Motor neuron (in vitro differentiated cells): ENCODE results near the gene TIMELESS. TPM values are rescaled to one million over a fixed set of nuclear protein-coding genes. Genes with fewer than 3 reads are reported as not detected.

Experiments used
- ATAC-seq, 8 experiments: fragments of 200-7000 bp; cut with Tn5 transposase; replicated peaks in 6 of 8; 2 replicates each; pipeline ENCODE4 v1.8.0; 2021; ENCODE audit warnings: mild to moderate bottlenecking in 8 of 8, moderate library complexity in 8 of 8
- H3K27ac ChIP-seq, 2 donors: fragments of 250-450 bp; sonication (Bioruptor Pico); 2 replicates each; pipeline ENCODE4 v1.9.0; 2021; ENCODE audit warnings: antibody characterized with exemption in 2 of 2, mild to moderate bottlenecking in 2 of 2, moderate library complexity in 1 of 2
- H3K4me1 ChIP-seq, 2 donors: fragments of 250-450 bp; sonication (Bioruptor Pico); replicated peaks in 1 of 2; 2 replicates each; pipeline ENCODE4 v1.6.1; 2021; ENCODE audit warnings: antibody characterized with exemption in 2 of 2, mild to moderate bottlenecking in 2 of 2, moderate library complexity in 1 of 2
- H3K4me3 ChIP-seq, 5 donors: fragments of 250-450 bp; sonication (Bioruptor Pico); 2 replicates each; pipeline ENCODE4 v1.9.0; 2021; ENCODE audit warnings: antibody characterized with exemption in 5 of 5, mild to moderate bottlenecking in 5 of 5, moderate library complexity in 4 of 5
- WGBS, 10 experiments: fragments of 450-650 bp; shearing (Covaris generic); methylation state at CpG; one replicate each; pipeline ENCODE4 v1.0.0; 2022; 5-methylcytosine and 5-hydroxymethylcytosine counted together
- in situ Hi-C, 9 experiments: fragments of 400-800 bp; cut with MboI; loops; one replicate each; pipeline ENCODE4 v1.15.0; 2021; ENCODE audit warnings: low sequenced_read_pairs in 9 of 9, low pct_unique_long_range_greater_than_20kb in 2 of 9; ENCODE audit not compliant: unreplicated experiment in 9 of 9
- total RNA-seq, 8 experiments: library from RNA; unstranded; fragments of 300-600 nt; gene quantifications; 2 replicates each; pipeline versions ENCODE4 v1.2.3 to v1.2.4, GENCODE V29; 2022

Gene TIMELESS
- total RNA-seq, 8 experiments from 2014 or later: 3.4 to 62.8 (median 19.2) TPM

DNA sequence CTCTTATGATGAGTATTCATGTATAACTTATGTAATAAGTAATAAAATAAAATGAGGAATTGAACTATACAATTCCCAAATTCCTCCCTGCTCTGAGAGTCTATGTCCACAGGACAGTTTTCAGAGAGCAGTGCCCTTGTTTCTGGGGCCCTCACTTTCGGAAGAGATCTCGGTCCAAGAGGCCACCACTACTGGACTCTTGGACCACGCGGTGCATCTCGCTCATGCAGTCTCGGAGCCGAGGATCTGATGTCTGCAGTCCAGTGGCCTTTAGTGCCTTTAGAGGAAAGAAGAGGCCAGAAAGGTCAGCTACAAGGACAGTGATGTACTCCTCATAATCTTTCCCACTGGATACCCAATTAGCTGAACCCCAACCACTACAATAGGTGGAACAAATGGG, 30.4 kb upstream of the TIMELESS start:
- no peaks in the 10 kb centered on the region for H3K4me1 ChIP-seq
- no peak overlapping the region for H3K4me3 ChIP-seq
- in situ Hi-C loops: no loop called here
- ATAC-seq: no peak
- 60 to 100% (median 100%) methylated on average over 3 to 6 of the region's 7 CpGs; no CpG with 5 or more reads in 4 of the 10 experiments for WGBS, 10 experiments
- H3K27ac ChIP-seq: no peak overlapping the region

DNA sequence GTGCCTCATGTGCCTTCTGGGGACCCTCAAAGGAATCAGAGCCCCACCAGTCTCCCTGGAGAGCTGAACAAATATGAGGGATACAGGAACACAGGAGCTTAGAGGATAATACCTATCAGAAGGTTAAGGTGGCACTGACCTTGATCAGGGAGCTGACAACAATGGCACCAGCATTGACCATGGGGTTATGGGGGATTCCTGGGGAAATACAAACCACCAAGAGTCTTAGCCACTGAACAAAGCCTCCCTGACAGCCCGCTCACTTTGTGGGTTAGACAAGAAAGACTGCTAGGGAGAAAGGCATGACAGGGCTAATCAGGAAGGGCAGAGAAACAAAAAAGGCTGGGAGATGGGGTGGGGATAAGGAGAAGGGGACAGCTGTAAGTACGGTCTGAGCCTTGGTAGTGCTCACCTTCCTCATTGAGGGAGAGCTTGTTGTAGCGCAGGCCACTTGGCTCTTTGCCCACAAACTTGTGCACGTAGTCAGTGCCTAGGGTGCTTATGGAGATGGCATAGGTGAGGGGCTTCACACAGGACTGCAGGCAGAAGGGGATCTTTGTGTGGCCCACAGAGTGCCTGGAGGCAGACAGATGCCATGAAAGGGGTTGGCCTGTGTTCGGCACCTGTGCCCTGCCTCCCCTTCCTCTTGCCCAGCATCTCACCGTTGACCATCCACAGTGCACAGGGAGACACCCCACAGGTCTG, 28.4 kb upstream of the TIMELESS start:
- peak in 1 of 8 experiments; percentile 9 for ATAC-seq
- WGBS, 10 experiments: 82 to 100% (median 85%) methylated on average over 1 to 6 of the region's 6 CpGs; no CpG with 5 or more reads in 2 of the 10 experiments
- H3K4me3 ChIP-seq: no peak overlapping the region
- in situ Hi-C loops: no loop called here
- H3K4me1 ChIP-seq: no peaks in the 10 kb centered on the region
- H3K27ac ChIP-seq: no peak overlapping the region

DNA sequence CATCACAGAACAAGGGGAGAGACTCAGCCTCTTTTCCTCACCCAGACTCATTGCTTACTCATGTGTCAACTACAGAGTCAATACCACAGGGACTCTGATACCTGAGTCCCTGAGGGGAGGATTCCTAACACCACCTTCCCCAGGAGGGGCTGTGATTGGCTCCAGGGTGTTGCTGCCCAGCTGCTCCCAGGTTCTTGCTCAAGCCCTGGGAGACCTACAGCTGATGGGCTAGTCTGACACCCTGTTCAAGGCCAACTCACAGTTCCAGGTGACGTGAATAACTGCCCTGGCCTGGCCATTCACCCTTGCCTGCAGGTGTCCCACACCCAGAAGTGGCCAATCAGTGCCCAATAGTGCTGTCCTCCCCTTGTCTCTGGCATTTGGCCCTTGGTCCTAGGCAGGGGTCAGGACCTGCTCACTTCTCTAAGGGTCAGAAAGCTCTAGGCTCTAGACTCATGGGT, 27.8 kb upstream of the TIMELESS start:
- Histone ChIP-seq H3K27ac (no peak overlapping the region), H3K4me3 (no peak overlapping the region), H3K4me1 (no peaks in the 10 kb centered on the region)
- in situ Hi-C loops: no loop called here
- 100% methylated on average over 1 of the region's 1 CpG; no CpG with 5 or more reads in 9 of the 10 experiments for WGBS, 10 experiments
- peak in 1 of 8 experiments; percentile 14 for ATAC-seq

DNA sequence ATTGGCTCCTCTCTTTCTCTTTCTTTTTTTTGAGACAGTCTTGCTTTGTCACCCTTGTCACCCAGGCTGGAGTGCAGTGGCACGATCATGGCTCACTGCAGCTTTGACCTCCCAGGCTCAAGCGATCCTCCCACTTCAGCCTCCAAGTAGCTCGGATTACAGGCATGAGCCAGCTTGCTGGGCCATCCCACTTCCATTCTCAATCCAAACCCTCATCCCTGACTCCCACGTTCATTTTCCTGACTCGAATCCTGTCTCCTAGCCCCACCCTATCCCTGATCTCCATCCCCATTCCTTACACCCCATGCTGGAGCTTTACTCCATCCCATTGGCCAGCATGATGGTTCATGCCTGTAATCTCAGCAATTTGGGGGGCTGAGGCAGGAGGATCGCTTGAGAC, 26.9 kb upstream of the TIMELESS start:
- 20 to 100% (median 100%) methylated on average over 1 to 3 of the region's 6 CpGs; no CpG with 5 or more reads in 4 of the 10 experiments for WGBS, 10 experiments
- H3K4me1 ChIP-seq: no peaks in the 10 kb centered on the region
- H3K27ac ChIP-seq: no peak overlapping the region
- in situ Hi-C loops: no loop called here
- no peak overlapping the region for H3K4me3 ChIP-seq
- ATAC-seq: no peak

DNA sequence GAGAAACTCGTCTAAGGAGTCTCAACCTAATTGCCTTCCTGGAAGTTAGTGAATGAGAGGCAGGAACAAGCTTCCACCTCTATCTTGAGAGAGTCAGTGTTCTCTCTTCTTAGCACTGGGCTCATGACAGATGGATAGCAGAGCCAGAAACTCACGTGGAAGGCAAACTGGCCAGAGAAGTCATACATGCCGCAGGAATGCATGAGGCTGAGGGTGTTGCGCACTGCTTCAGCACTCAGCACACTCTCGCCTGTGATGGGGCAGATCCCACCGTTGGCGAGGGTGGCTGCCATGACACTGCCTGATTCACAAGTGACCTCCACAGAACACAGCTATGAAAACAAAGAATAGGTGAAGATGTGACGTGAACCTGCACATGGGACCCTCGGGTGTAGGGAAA, 25.2 kb upstream of the TIMELESS start:
- ATAC-seq: no peak
- Histone ChIP-seq H3K4me3 (no peak overlapping the region), H3K4me1 (peaks cover 3% of the 10 kb centered on the region in 2 donors), H3K27ac (no peak overlapping the region)
- in situ Hi-C loops: loop anchor here in 2 of 9 experiments (25.0 kb wide), 1 partner anchor 112 kb away; the partner anchor contains the start of genes APOF (in 2 of the 2) and STAT2 (in 2 of the 2)
- WGBS, 10 experiments: 56 to 95% (median 87%) methylated on average over 2 to 6 of the region's 9 CpGs; no CpG with 5 or more reads in 4 of the 10 experiments

DNA sequence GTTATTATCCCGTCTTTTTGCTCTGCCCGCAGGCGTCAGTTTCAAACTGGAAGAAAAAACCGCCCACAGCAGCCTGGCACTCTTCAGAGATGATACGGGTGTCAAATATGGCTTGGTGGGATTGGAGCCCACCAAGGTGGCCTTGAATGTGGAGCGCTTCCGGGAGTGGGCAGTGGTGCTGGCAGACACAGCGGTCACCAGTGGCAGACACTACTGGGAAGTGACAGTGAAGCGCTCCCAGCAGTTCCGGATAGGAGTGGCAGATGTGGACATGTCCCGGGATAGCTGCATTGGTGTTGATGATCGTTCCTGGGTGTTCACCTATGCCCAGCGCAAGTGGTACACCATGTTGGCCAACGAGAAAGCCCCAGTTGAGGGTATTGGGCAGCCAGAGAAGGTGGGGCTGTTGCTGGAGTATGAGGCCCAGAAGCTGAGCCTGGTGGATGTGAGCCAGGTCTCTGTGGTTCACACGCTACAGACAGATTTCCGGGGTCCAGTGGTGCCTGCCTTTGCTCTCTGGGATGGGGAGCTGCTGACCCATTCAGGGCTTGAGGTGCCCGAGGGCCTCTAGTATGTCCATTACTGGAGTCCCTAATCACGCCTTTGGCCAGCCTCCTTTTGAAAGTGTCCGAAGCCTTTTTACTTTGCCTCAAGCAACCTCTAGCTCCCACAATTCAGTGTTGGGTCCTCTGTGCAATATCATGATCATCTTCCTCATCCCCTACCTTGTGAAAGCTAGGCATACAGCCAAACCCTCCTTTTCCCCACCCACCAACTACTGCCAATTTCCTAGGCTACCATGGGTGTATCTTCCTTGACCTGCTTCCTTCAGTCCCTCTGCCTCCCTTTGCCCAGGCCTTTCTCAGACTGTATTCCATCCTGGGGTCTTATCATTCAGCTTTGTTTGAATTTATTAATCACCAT, 20.0 kb upstream of the TIMELESS start:
- in situ Hi-C loops: loop anchor here in 3 of 9 experiments (10.0 to 25.0 kb wide), 2 partner anchors 107 to 344 kb away; partner anchors contain the start of genes APOF (in 2 of the 3), STAT2 (in 2 of the 3) and ESYT1 (in 1 of the 3)
- H3K4me1 ChIP-seq: peaks cover 5 to 6% of the 10 kb centered on the region in 2 donors
- ATAC-seq: peak; percentile 1 to 55 (median 6)
- WGBS, 10 experiments: 0 to 75% (median 38%) methylated on average over 2 to 12 of the region's 19 CpGs; no CpG with 5 or more reads in 4 of the 10 experiments
- H3K27ac ChIP-seq: peak overlapping the region; percentile 85 to 87
- peak overlapping the region; percentile 83 to 89 (median 86) for H3K4me3 ChIP-seq

DNA sequence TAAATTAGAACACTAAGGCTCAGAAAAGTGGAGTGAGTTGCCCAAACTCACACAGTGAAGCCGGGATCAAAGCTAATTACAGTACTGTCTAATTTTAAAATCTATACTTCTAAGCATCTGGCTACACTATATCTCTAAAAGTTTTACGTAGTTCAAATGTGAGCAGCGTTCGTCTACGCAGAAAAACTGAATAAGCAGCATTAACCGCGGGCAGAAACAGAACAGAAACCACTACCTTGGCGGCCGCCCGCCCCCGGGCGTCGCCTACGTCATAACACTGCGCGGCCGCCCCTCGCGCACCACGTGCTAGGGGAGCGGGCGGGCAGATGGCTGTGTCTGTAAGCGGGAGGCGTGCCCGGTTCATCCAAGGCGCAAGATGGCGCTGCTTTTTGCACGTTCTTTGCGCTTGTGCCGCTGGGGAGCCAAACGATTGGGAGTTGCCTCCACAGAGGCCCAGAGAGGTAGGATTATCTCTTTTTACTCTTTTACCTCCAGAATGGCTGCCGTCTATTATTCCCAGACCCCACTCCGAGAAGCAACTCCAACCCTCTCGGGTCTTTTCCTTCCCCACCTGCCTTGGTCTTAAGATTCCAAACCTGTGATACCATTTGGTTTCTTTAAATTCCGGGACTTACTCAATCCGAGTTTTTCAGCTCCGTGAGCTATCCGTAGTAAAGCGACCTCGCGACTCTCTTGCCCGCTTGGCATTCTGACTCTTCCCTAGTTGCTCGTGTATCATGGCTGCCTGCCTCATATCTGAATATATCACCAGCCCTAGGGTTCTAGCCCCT, 19.2 kb upstream of the TIMELESS start, which contains the start of gene SPRYD4:
Gene SPRYD4, plus strand, starts transcription at position 363 of the 791 bp plus-strand sequence. Its CDS starts 14 bp downstream, at position 377.
- Histone ChIP-seq H3K27ac (peak within 1 kb of the TSS; percentile 85 to 87), H3K4me1 (peaks cover 6 to 11% of the 10 kb centered on the region in 2 donors), H3K4me3 (peak within 1 kb of the TSS; percentile 83 to 89 (median 86))
- WGBS, 10 experiments: 0 to 6% (median 1%) methylated on average over 1 to 38 of the region's 43 CpGs
- in situ Hi-C loops: loop anchor here in 3 of 9 experiments (10.0 to 25.0 kb wide), 2 partner anchors 106 to 344 kb away; partner anchors contain the start of genes APOF (in 2 of the 3), STAT2 (in 2 of the 3) and ESYT1 (in 1 of the 3)
- peak; percentile 87 to 97 (median 94) for ATAC-seq

DNA sequence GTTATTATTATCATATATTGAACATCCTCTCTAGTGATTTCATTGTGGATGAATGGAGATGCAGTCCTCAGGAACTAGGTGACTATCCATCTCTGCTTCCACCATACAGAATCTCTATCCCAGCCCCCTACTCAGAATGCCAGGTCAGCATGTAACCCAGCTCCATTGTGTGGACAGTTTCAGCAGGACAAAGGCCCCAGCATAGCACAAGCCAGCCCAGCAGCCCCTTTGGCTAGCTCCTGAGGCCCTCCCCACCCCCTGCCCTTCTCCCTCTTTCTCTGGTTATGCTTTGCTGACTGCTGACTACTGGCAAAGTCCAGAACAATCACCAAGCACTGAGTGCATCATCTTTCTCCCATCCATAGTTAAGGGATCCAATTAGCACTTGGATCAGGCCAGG, 13.3 kb upstream of the TIMELESS start:
- H3K4me3 ChIP-seq: no peak overlapping the region
- in situ Hi-C loops: loop anchor here in 3 of 9 experiments (10.0 to 25.0 kb wide), 2 partner anchors 100 to 338 kb away; partner anchors contain the start of genes APOF (in 2 of the 3), STAT2 (in 2 of the 3) and ESYT1 (in 1 of the 3)
- H3K4me1 ChIP-seq: peaks cover 8 to 17% of the 10 kb centered on the region in 2 donors
- peak in 5 of 8 experiments; percentile 67 to 83 (median 77) for ATAC-seq
- peak overlapping the region; percentile 2 to 35 for H3K27ac ChIP-seq

DNA sequence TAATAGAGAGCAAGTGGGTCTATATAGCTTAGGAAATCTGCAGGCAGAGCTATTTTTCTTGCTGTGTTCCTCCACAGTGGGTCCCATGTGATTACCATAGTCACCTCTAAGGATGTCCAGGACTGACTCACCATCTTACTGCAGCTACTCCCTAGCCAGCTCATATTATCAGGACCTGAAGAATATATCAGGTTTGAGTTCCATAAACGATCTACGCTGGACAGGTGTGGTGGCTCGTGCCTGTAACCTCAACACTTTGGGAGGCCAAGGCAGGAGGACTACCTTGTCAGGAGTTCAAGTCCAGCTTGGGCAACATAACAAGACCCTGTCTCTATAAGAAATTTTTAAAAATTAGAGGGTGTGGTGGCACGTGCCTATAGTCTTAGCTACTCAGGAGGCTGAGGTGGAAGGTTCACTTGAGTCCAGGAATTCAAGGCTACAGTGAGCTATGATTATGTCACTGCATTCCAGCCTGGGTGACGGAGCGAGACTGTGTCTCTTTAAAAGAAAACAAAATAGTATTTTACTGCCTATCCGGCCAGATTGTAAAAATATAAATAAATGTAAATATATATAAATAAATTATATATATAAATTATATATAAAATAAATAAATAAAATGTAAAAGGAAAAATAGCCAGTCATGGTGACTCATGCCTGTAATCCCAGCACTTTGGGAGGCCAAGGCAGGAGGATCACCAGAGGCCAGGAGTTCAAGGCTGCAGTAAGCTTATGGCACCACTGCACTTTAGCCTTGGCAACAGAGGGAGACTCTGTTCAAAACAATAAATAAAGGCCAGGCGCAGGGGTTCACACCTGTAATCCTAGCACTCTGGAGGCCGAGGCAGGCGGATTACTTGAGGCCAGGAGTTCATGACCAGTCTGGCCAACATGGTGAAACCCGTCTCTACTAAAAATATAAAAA, 12.3 kb upstream of the TIMELESS start:
- ATAC-seq: peak in 3 of 8 experiments; percentile 15 to 72 (median 58)
- Histone ChIP-seq H3K27ac (no peak overlapping the region), H3K4me1 (peaks cover 8 to 17% of the 10 kb centered on the region in 2 donors), H3K4me3 (no peak overlapping the region)
- 65 to 100% (median 96%) methylated on average over 3 to 10 of the region's 11 CpGs for WGBS, 10 experiments
- in situ Hi-C loops: loop anchor here in 3 of 9 experiments (10.0 to 25.0 kb wide), 2 partner anchors 99 to 337 kb away; partner anchors contain the start of genes APOF (in 2 of the 3), STAT2 (in 2 of the 3) and ESYT1 (in 1 of the 3)

DNA sequence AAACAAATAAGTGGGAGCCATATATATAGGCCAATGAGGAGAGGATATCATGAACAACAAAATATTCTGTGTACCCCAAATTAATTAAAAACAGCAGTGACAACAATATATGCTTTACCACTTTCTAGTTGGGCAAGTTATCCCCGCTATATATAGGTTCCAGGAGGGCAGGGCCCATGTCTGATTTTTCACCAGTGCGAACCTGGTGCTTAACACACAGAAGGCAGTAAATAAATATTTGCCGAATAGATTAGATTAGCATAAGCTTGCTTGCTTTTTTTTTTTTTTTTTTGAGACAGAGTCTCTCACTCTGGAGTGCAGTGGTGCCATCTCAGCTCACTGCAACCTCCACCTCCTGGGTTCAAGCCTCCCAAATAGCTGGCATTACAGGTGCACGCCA, 8.6 kb upstream of the TIMELESS start:
- H3K27ac ChIP-seq: no peak overlapping the region
- ATAC-seq: peak in 1 of 8 experiments; percentile 23
- H3K4me1 ChIP-seq: peaks cover 6 to 7% of the 10 kb centered on the region in 2 donors
- in situ Hi-C loops: loop anchor here in 2 of 9 experiments (25.0 kb wide), 1 partner anchor 96 kb away; the partner anchor contains the start of genes APOF (in 2 of the 2) and STAT2 (in 2 of the 2)
- H3K4me3 ChIP-seq: no peak overlapping the region
- 60 to 100% (median 90%) methylated on average over 1 to 4 of the region's 4 CpGs; no CpG with 5 or more reads in 1 of the 10 experiments for WGBS, 10 experiments

DNA sequence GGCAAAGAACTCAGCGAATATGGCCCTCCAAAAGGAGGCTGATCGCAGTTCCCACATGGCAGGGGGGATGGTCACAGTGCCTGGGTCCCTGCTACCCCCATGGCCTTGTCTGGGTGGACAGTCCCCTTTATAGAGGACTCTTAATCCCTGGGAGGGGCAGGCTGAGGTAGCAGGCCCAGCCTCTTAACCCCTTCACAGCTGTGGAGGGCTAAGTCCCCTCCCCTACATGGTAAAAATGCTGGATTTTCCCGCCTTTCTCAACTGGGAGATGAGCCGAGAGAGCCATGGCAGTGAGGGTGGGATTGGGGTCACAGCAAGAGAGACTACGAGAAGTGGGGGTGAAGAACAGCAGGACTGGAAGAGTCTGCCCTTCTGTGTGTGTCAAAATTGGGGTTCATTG, 5.3 kb upstream of the TIMELESS start, which contains the start of gene MIP:
Gene MIP, minus strand, starts transcription at position 101 of the 400 bp plus-strand sequence. Its CDS starts 44 bp downstream, at position 57.
- Histone ChIP-seq H3K4me3 (no peak within 1 kb of the TSS), H3K27ac (no peak within 1 kb of the TSS), H3K4me1 (peaks cover 0 to 3% of the 10 kb centered on the region in 2 donors)
- in situ Hi-C loops: loop anchor here in 2 of 9 experiments (25.0 kb wide), 1 partner anchor 92 kb away; the partner anchor contains the start of genes APOF (in 2 of the 2) and STAT2 (in 2 of the 2)
- WGBS, 10 experiments: 40 to 100% (median 92%) methylated on average over 1 to 4 of the region's 5 CpGs; no CpG with 5 or more reads in 5 of the 10 experiments
- ATAC-seq: no peak
